Measurements from ENCODE around the gene TIPIN. TPM values are rescaled to one million over a fixed set of nuclear protein-coding genes. Genes with fewer than 3 reads are reported as not detected.
"Not testable (repeated sequence)": the region's sequence is repeated elsewhere in the genome, so short reads cannot be mapped to it uniquely, and the experiment has no call there.

The TIPIN gene
- total RNA-seq, 2 experiments from 2014 or later, result 33.8 to 34.7 TPM

DNA sequence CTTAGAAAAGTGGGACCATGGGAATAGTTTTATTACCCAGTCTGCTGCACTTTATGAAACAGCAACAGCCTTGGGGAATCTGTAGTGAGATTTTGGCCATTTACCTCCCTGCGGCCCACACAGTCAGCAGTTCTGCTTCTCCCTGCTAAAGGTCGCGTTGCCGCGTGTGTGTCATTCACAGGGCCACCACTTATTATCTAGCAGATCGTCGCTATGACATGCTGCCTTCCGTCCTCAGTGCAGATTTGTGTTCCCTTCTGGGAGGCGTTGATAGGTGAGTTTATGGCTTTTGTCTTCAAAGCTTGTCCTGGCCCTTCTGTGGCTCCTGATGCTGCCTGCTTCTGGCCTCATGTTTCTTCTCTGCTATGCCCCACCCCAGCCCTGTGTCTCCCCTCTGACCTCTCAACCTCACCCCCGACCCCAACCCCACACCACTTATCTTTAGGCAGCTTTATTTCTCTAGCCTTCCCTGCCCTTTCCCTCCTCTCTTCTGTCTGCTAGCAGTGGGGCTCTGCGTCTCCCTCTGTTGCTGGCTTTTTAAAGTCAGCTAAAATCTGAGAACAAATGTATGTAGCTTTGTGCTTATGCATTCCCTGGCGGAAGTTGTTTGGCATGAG, 33.1 kb downstream of the TIPIN start:
- CTCF ChIA-PET, result no interaction called here
- H3K4me3 Mint-ChIP-seq, result no peak overlapping the region
- H3K27ac Mint-ChIP-seq, result no peak overlapping the region
- no peaks in the 10 kb centered on the region for H3K9me3 Mint-ChIP-seq
- intact Hi-C loops (cut with micrococcal nuclease), result no loop called here
- H3K27me3 Mint-ChIP-seq (ENCODE audit: low read depth), result no peaks in the 10 kb centered on the region
- peaks cover 21% of the 10 kb centered on the region for H3K36me3 Mint-ChIP-seq (ENCODE audit: low read depth)
- no peak for DNase-seq
- no peaks in the 10 kb centered on the region for H3K4me1 Mint-ChIP-seq (ENCODE audit: low read depth)

DNA sequence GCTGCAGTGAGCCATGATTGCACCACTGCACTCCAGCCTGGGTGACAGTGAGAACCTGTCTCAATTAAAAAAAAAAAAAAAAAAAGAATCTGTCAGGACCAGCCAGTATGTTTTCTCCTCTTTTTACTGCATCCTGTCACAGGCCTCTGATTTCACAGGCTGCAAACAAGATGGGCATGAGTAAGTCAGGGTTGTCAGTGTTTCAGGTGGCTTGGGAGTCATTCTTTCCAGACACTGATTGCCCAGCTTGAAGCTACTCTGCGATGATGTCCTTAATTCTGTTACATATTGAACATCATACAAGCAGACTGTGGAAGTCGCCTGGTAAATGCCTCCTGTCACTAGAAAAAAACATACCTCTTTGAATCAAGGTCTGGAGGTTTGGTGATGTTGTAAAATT, 44.3 kb downstream of the TIPIN start:
- CTCF ChIA-PET, result interaction anchor here (0.6 to 0.9 kb wide), 2 partner anchors 10 to 186 kb away, joined by 3 read pairs; no protein-coding TSS in a partner anchor
- DNase-seq, result no peak
- Mint-ChIP-seq H3K36me3 (ENCODE audit: low read depth) (peaks cover 22% of the 10 kb centered on the region), H3K4me1 (ENCODE audit: low read depth) (no peaks in the 10 kb centered on the region), H3K9me3 (no peaks in the 10 kb centered on the region), H3K27me3 (ENCODE audit: low read depth) (no peaks in the 10 kb centered on the region), H3K4me3 (no peak overlapping the region), H3K27ac (peak overlapping the region; percentile 33)
- intact Hi-C loops (cut with micrococcal nuclease), result no loop called here

DNA sequence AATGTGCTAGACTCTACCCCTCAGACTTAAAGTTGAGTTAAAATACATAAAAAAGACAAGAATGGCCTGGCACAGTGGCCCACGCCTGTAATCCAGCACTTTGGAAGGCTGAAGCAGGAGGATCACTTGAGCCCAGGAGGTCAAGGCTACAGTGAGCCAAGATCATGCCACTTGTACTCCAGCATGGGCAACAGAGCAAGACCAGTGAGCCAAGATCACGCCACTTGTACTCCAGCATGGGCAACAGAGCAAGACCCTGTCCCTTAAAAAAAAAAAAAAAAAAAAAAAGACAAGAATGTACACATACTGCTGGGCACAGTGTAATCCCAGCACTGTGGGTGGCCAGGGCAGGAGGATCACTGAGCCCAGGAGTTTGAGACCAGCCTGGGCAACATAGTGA, 45.7 kb downstream of the TIPIN start:
- no peak for DNase-seq
- CTCF ChIA-PET, result no interaction called here
- Mint-ChIP-seq H3K27ac (no peak overlapping the region), H3K4me1 (ENCODE audit: low read depth) (no peaks in the 10 kb centered on the region), H3K4me3 (no peak overlapping the region), H3K36me3 (ENCODE audit: low read depth) (peaks cover 15% of the 10 kb centered on the region), H3K27me3 (ENCODE audit: low read depth) (no peaks in the 10 kb centered on the region), H3K9me3 (no peaks in the 10 kb centered on the region)
- intact Hi-C loops (cut with micrococcal nuclease), result no loop called here

DNA sequence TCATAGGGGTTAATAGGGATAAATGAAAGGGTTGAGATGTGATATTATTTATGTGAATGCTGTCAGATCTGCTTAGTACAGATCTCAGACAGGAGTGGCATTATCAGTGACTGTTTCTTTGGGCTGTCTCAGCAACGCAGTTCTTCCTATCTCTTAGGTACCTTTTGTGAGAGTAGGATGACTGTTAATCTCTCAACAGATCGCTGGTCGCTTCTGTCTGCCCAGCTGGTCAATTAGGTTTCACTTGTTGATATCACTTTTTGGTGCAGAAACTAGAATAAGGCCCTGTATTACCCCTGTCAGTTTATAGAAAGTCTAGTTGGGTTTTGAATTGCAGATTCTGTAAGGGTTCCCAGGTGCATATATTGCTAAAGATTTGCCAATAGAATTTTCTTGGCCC, 46.7 kb downstream of the TIPIN start:
- no peaks in the 10 kb centered on the region for H3K27me3 Mint-ChIP-seq (ENCODE audit: low read depth)
- H3K4me3 Mint-ChIP-seq, result no peak overlapping the region
- DNase-seq, result no peak
- H3K9me3 Mint-ChIP-seq, result no peaks in the 10 kb centered on the region
- intact Hi-C loops (cut with micrococcal nuclease), result no loop called here
- CTCF ChIA-PET, result no interaction called here
- no peaks in the 10 kb centered on the region for H3K4me1 Mint-ChIP-seq (ENCODE audit: low read depth)
- no peak overlapping the region for H3K27ac Mint-ChIP-seq
- peaks cover 15% of the 10 kb centered on the region for H3K36me3 Mint-ChIP-seq (ENCODE audit: low read depth)

DNA sequence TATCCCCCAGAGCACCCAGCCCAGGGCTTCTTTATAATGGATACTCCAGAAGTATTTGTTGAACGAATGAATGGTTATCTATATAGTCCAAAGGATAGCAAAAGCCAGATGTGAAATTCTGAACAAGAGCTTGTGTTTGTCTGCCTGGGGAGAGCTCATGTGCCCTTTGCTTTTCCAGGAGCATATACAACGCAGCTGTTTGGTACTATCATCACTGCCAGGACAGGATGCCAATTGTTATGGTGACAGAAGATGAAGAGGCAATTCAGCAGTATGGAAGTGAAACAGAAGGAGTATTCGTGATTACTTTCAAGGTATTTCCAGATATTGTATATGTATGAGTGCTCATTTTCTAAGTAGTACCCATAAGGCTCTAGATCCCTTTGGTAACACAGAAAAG, 48.0 kb downstream of the TIPIN start:
- DNase-seq, result no peak
- Mint-ChIP-seq H3K4me1 (ENCODE audit: low read depth) (no peaks in the 10 kb centered on the region), H3K9me3 (no peaks in the 10 kb centered on the region), H3K27me3 (ENCODE audit: low read depth) (no peaks in the 10 kb centered on the region), H3K4me3 (no peak overlapping the region), H3K36me3 (ENCODE audit: low read depth) (peaks cover 15% of the 10 kb centered on the region), H3K27ac (no peak overlapping the region)
- intact Hi-C loops (cut with micrococcal nuclease), result no loop called here
- CTCF ChIA-PET, result no interaction called here

DNA sequence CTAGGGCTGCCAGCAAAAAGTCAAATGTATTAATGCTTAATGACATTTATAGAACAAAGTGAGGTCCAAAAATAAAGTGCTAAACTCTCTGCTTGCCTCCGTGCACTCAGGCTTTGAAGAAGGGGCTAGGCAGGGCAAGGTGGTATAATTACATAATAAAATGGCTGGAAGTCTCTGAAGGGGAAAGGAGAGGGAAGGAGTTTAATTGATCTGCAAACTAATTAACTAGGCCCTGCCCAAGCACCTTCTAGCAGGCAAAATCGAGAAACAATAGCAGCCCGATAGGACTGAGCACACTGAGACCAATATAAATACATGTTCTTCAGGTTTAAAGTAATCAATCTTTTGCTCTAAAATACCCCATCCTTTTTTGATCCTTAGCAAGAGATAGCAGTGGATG, 50.1 kb downstream of the TIPIN start:
- intact Hi-C loops (cut with micrococcal nuclease), result no loop called here
- no peaks in the 10 kb centered on the region for H3K9me3 Mint-ChIP-seq
- H3K4me3 Mint-ChIP-seq, result no peak overlapping the region
- peaks cover 8% of the 10 kb centered on the region for H3K36me3 Mint-ChIP-seq (ENCODE audit: low read depth)
- CTCF ChIA-PET, result no interaction called here
- H3K27ac Mint-ChIP-seq, result no peak overlapping the region
- H3K27me3 Mint-ChIP-seq (ENCODE audit: low read depth), result no peaks in the 10 kb centered on the region
- DNase-seq, result no peak
- no peaks in the 10 kb centered on the region for H3K4me1 Mint-ChIP-seq (ENCODE audit: low read depth)

DNA sequence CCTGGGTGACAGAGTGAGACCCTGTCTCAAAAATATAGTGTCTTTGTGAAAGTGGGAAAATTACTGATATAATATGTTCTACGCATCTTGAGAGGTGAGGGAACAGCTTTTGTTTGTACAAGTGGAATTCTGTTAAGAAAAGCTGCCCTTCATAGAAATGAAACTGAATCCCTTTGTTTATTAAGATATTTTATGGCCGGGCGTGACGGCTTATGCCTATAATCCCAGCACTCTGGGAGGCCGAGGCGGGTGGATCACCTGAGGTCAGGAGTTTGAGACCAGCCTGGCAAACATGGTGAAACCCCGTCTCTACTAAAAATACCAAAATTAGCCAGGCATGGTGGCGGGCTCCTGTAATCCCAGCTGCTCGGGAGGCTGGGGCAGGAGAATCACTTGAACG, 52.1 kb downstream of the TIPIN start:
- H3K36me3 Mint-ChIP-seq (ENCODE audit: low read depth); H3K4me1 Mint-ChIP-seq (ENCODE audit: low read depth); intact Hi-C loops (cut with micrococcal nuclease): not testable (repeated sequence)

DNA sequence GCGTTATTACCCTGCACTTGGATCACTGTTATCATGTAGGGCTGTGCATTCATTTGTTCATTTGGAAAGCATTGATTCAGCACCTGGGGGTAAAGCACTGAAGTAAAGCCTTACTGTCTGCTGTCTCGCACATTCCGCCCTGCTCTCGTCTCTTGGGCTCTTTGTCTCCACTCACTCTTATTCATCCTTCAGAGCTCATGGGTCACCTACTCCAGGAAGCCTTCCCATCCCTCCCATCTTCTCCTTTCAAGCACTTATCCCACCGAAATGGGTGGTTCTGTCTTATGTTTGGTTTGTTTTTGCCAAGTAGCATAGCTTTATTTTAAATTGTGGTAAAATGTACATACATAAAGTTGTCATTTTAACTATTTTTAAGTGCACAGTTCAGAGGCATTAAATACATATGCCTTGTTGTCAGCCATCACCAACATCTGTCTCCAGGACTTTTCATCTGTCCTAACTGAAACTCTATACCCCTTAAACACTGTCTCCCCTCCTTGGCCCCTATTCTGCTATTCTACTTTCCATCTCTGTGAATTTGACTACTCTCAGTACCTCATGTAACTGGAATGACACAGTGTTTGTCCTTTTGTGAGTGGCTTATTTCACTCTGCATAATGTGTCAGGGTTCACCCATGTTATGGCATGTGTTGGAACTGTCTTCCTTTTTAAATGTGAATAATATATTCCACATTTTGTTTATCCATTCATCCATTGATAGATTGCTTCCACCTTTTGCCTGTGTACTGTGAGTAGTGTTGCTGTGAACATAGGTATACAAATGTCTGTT, 53.8 kb downstream of the TIPIN start:
- H3K36me3 Mint-ChIP-seq (ENCODE audit: low read depth), result peaks cover 5% of the 10 kb centered on the region
- no peaks in the 10 kb centered on the region for H3K4me1 Mint-ChIP-seq (ENCODE audit: low read depth)
- no peaks in the 10 kb centered on the region for H3K9me3 Mint-ChIP-seq
- no peak overlapping the region for H3K4me3 Mint-ChIP-seq
- H3K27me3 Mint-ChIP-seq (ENCODE audit: low read depth), result no peaks in the 10 kb centered on the region
- H3K27ac Mint-ChIP-seq, result no peak overlapping the region
- no peak for DNase-seq
- CTCF ChIA-PET, result no interaction called here
- intact Hi-C loops (cut with micrococcal nuclease), result no loop called here

More for the DNA sequence above, 52.1 kb downstream of the TIPIN start:
- CTCF ChIA-PET, result interaction anchor here (0.6 kb wide), 1 partner anchor 35 kb away, joined by 3 read pairs; no protein-coding TSS in a partner anchor
- not testable (repeated sequence) for H3K9me3 Mint-ChIP-seq; DNase-seq; H3K4me3 Mint-ChIP-seq; H3K27ac Mint-ChIP-seq; H3K27me3 Mint-ChIP-seq (ENCODE audit: low read depth)

DNA sequence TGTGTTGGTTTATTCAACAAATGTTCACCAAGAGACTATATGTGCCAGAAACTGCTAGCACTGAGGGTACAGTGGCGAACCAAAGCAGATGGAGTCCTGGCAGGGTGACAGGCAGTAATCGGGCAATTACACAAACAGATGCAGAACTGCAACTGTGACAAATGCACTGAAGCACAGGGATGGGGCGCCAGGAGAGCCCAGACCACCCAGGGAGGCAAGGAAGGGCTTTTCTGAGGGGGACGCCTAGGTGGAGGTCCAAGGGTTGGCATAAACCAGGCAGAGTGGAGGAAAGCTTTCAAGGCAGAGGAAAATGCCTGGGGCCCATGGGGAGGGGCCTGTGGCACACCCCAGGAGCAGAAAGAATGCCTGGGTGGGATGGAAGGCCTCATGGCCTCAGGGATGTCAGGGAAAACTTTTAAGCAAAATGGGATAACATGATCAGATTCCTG, 57.7 kb downstream of the TIPIN start:
- Mint-ChIP-seq H3K36me3 (ENCODE audit: low read depth) (peaks cover 15% of the 10 kb centered on the region), H3K4me1 (ENCODE audit: low read depth) (peaks cover 20% of the 10 kb centered on the region), H3K27me3 (ENCODE audit: low read depth) (no peaks in the 10 kb centered on the region), H3K9me3 (no peaks in the 10 kb centered on the region), H3K4me3 (no peak overlapping the region), H3K27ac (no peak overlapping the region)
- CTCF ChIA-PET, result interaction anchor here (0.7 kb wide), 1 partner anchor 11 kb away, joined by 4 read pairs; no protein-coding TSS in a partner anchor
- no peak for DNase-seq
- intact Hi-C loops (cut with micrococcal nuclease), result no loop called here

DNA sequence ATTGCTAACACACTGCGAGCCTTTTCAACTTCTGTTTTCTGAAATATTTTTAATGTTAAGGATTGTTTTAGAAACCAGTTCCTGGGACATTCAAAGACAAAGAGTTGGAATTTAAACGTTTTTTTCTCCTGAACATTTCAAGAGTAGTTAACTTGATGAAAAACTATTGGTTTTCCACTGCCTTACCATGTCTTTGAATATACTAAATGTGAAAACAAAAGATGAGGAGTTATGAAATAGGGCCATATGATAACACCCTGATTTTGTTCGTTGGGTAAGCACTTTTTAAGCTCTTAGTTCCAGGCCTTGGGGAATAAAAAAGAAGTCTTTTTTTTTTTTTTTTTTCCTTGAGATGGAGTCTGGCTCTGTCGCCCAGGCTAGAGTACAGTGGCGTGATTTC, 60.3 kb downstream of the TIPIN start:
- CTCF ChIA-PET, result interaction anchor here (1.0 kb wide), 1 partner anchor 247 kb away, joined by 3 read pairs; no protein-coding TSS in a partner anchor
- Mint-ChIP-seq H3K9me3 (no peaks in the 10 kb centered on the region), H3K4me3 (no peak overlapping the region), H3K4me1 (ENCODE audit: low read depth) (peaks cover 31% of the 10 kb centered on the region), H3K27me3 (ENCODE audit: low read depth) (no peaks in the 10 kb centered on the region), H3K27ac (no peak overlapping the region), H3K36me3 (ENCODE audit: low read depth) (peaks cover 15% of the 10 kb centered on the region)
- DNase-seq, result no peak
- intact Hi-C loops (cut with micrococcal nuclease), result no loop called here

DNA sequence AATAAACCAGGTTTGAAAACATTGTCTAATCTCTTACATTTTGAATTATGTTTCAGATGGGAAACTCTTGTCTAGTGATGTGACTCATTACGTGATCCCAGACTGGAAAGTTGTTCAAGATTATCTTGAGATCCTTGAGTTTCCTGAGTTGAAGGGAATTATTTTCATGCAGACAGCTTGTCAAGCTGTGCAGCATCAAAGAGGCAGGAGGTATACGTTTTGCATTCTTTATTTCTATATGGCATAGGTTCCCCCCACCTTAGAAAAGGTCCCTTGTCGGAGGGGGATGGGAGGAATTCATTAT, 61.6 kb downstream of the TIPIN start:
- no peaks in the 10 kb centered on the region for H3K27me3 Mint-ChIP-seq (ENCODE audit: low read depth)
- peaks cover 13% of the 10 kb centered on the region for H3K36me3 Mint-ChIP-seq (ENCODE audit: low read depth)
- intact Hi-C loops (cut with micrococcal nuclease), result loop anchor here (1.0 to 5.0 kb wide), 4 partner anchors 61 to 763 kb away; partner anchors contain the start of genes HACD3, RAB11A, SNAPC5 and TIPIN
- H3K9me3 Mint-ChIP-seq, result no peaks in the 10 kb centered on the region
- no peak for DNase-seq
- CTCF ChIA-PET, result interaction anchor here (0.9 to 2.1 kb wide), 2 partner anchors 93 to 204 kb away, joined by 3 to 10 read pairs; partner anchors contain the start of gene MAP2K1
- peak overlapping the region; percentile 84 for H3K4me3 Mint-ChIP-seq
- H3K4me1 Mint-ChIP-seq (ENCODE audit: low read depth), result peaks cover 38% of the 10 kb centered on the region
- peak overlapping the region; percentile 90 for H3K27ac Mint-ChIP-seq

DNA sequence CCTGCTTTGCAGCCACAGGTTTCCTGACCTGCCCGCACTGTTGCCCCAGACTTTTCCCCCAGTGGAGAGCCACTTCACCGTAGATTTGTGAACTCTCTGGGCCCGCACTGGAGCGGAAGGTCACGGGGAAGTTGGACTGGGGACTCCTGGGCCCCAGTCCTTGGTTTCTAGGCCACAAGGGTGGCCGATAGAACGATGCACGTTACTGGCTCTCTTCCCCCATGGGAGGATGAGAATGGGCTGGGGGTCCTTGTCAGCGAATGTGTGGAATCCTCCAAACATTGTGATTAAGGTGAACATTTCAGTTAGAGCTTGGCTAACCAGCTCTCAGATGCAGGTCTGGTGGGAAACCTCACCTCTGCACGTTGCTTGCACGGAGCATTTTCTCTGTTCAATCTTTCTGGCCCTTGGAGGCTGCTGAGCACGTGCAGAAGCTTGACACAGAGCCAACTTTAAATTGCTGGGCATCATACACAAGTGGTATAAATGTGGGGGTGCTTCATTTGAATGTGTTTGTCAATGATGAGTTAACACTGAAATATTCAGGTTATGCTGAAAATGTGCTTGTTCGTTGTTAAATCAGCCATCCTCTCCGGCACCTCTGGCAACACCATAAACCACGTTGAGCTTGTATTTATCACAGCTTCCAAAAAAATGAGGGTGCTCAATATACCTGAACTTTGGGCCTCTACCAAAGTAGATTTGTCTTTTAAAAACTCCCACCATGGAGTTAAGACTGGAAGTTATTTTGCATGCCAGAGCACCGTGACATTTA, 62.1 kb downstream of the TIPIN start:
- peak; percentile 33 for DNase-seq

More for the DNA sequence above, 62.1 kb downstream of the TIPIN start:
- Mint-ChIP-seq H3K4me1 (ENCODE audit: low read depth) (peaks cover 38% of the 10 kb centered on the region), H3K36me3 (ENCODE audit: low read depth) (peaks cover 13% of the 10 kb centered on the region), H3K27ac (peak overlapping the region; percentile 90), H3K9me3 (no peaks in the 10 kb centered on the region), H3K27me3 (ENCODE audit: low read depth) (no peaks in the 10 kb centered on the region), H3K4me3 (peak overlapping the region; percentile 84)
- CTCF ChIA-PET, result interaction anchor here (0.9 to 2.1 kb wide), 2 partner anchors 93 to 204 kb away, joined by 3 to 10 read pairs; partner anchors contain the start of gene MAP2K1
- intact Hi-C loops (cut with micrococcal nuclease), result loop anchor here (1.0 to 5.0 kb wide), 4 partner anchors 62 to 762 kb away; partner anchors contain the start of genes HACD3, RAB11A, SNAPC5 and TIPIN
